GM12874 (cell line): ENCODE measurements around the gene CAMSAP3.

Experiments used
- CTCF ChIP-seq: IDR thresholded peaks from 2 replicates; pipeline ENCODE4 v1.5.1; 2011; ENCODE audit warnings: low read depth, mild to moderate bottlenecking, control low read depth, low read length, moderate library complexity; ENCODE audit not compliant: insufficient read depth

Gene CAMSAP3

GRCh38 chr19:7645163-7645562 is 49.5 kb downstream of the CAMSAP3 start:
- TF ChIP-seq CTCF: no peak

- TF ChIP-seq CTCF: no peak
These were observed 50.2 kb downstream of the CAMSAP3 start for GRCh38 chr19:7645656-7646425.

DNA sequence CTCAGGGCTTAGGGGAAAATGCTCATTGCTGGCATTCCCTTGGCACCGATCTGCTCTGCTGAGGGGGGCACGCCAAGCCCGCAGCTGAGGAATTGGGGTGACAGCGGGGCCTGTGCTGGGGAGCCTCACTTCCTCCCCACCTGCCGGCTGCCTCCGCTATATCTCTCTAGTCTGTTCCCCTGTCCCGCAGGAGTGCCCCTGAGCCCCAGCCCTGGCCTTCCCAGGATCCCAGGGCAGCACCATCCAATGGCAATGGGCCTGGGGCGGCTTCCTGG is 50.7 kb downstream of the CAMSAP3 start:
- no peak for TF ChIP-seq CTCF

DNA sequence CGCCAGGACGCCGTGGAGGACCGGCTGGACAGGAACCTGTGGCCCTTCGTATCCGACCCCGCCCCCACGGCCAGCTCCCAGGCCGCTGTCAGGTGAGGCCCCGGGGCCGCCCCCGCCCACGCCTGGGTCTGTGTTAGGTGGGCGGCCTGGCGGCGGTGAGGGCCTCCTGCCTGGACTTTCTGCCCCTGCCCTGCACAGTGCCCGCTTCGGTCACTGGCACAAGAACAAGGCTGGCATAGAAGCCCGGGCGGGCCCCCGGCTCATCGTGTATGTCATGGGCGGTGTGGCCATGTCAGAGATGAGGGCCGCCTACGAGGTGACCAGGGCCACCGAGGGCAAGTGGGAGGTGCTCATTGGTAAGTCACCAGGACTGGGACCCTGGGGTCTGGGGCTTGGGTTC is 51.5 kb downstream of the CAMSAP3 start:
- TF ChIP-seq CTCF: no peak

DNA sequence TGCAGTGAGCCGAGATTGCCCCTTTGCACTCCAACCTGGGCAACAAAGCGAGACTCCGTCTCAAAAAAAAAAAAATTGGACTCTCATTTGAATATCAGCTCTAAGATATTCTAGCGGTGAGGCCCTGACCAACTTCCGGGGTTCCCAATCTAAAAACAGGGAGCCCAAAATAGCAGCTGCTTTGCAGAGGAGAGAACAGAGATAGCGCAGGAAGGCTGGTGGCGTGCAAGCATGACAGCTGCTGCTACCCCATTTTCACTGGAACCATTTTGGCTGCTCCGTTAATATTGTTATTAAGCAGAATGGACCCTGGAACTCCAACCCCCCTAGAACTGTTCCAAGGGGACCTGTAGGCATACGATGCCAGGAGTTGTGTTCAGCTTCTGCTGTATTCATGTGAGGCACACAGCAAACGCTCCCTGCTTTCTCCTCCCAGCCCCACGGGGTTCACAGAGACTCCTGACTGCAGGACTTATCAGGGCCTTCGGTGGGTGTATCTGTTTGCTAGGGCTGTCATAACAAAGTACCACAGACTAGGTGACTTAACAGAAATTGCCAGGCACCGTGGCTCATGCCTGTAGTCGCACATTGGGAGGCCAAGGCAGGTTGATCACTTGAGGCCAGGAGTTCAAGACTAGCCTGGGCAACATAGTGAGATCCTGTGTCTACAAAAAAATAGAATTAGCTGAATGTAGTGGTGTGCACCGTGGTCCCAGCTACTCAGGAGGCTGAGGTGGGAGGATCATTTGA is 52.8 kb downstream of the CAMSAP3 start:
- TF ChIP-seq CTCF: no peak

GRCh38 chr19:7650148-7650547 is 54.5 kb downstream of the CAMSAP3 start:
- TF ChIP-seq CTCF: no peak

DNA sequence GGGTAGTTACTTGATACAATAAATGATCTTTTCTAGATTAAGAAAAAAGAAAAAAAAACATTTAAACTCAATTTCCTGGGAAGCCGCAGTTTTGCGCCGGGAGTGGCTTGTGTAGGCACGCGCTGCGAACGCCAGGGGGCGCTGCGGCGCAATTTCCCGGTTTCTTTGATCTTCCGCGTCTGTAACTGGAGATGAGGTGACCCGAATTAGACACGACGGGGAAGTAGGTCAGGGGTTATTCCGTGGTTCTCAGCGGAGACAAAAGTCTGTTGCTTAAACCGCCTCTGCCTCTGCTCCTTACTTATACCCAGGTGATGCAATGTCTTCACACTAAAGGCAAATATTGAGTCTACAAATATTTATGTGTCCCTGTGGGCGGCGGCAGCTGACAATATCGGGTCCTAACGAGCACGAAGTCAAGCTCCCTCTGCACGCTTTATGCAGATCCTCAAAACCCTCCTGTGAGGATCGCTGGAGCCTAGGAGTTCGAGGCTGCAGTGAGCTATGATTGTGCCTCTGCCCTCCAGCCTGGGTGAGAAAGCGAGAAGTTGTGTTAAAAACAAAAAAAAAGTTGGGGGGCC is 56.5 kb downstream of the CAMSAP3 start:
- TF ChIP-seq CTCF: peak; percentile 93
